Measurements from ENCODE around the gene AXL.
"Not testable (repeated sequence)": the region's sequence is repeated elsewhere in the genome, so short reads cannot be mapped to it uniquely, and the experiment has no call there.

Gene AXL

DNA sequence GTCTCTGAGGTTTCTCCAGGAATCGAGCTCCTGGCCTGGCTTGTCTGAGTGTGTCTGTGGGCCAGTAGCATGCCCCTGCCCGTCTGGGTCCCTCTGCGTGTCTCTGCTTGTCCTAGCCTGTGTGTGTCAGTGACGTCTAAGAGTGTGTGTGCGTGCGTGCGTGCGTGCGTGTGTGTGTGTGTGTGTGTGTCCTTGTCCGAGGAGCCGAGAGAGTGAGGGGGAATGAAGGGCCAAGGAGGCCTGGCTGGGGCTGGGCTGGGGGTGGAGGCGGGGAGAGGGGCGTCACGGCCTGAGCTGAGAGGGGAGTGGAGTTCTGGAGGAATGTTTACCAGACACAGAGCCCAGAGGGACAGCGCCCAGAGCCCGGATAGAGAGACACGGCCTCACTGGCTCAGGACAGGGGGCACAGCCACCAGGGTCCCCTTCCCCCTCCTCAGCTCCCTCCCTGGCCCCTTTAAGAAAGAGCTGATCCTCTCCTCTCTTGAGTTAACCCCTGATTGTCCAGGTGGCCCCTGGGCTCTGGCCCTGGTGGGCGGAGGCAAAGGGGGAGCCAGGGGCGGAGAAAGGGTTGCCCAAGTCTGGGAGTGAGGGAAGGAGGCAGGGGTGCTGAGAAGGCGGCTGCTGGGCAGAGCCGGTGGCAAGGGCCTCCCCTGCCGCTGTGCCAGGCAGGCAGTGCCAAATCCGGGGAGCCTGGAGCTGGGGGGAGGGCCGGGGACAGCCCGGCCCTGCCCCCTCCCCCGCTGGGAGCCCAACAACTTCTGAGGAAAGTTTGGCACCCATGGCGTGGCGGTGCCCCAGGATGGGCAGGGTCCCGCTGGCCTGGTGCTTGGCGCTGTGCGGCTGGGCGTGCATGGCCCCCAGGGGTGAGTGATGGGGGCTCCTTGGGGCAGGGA is at the start of gene AXL:
Gene AXL, plus strand, starts transcription at position 609 of the 893 bp plus-strand sequence. Its CDS starts 170 bp downstream, at position 779.
- DNase-seq, result no peak

DNA sequence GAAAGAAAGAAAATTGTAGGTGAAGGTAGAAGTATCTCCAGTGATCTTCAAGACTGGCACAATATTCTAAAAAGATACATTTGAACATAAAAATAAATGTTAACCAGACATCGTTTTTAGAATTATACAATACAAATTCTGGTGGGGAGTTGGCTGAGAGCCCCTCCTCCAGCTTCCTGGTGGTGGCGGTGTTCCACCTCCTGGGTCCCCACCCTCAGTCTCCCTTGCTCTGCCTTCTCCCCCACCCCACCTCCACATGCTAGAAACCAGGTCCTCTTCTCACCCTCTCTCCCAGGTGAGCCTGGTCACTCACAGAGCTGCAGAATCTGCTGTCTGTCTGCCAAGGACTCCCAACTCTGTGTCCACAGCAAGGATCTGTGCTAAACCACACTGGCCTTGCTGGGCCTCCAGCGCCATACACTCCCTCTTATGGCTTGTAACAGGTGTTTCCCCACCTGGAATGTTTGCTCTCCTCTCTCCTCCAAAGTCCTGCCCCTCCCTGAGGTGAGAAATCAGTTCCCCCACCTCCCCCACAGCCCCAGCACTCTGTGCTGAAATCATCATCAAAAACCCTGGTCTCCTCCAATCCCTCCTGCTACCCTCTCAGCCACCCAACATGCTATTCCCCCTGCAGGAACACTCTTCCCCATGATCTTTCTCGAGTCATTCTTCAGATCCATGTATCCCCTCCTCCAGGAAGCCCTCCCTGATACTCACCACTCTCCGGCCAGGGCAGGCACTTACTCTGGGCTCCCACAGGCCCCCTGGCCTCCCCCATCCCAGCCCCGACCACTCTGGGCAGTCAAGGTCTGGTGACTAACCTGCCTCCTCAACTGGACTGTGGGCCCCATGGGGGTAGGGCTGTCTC is 46.5 kb upstream of the AXL start:
- DNase-seq, result no peak

DNA sequence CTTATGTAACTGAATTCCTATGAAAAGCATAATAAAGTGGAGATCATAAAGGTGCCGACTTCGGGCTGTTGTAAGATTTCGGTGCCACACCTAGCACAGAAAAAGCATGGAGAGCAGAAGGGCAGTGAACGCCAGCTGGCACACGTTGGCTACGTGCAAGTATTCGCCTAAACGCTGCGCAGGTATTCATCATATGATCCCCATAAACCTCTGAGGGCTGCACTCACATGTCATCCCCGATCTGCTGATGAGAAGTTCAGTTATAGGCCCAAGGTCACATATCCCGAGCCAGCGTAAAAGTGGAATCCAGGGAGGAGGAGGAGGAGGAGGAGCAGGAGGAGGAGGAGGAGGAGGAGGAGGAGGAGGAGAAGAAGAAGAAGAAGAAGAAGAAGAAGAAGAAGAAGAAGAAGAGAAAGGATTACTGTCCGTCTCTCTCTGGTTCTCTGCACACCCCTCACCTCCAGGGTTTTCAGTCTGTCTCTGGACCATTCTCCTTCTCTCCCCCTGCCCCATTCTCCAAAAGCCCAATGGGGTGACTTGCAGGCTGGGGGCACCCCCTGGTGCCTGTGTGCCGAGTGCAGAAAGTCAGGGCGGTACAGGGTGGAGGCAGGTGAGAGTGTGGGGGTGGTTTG is 44.6 kb upstream of the AXL start:
- no peak for DNase-seq

DNA sequence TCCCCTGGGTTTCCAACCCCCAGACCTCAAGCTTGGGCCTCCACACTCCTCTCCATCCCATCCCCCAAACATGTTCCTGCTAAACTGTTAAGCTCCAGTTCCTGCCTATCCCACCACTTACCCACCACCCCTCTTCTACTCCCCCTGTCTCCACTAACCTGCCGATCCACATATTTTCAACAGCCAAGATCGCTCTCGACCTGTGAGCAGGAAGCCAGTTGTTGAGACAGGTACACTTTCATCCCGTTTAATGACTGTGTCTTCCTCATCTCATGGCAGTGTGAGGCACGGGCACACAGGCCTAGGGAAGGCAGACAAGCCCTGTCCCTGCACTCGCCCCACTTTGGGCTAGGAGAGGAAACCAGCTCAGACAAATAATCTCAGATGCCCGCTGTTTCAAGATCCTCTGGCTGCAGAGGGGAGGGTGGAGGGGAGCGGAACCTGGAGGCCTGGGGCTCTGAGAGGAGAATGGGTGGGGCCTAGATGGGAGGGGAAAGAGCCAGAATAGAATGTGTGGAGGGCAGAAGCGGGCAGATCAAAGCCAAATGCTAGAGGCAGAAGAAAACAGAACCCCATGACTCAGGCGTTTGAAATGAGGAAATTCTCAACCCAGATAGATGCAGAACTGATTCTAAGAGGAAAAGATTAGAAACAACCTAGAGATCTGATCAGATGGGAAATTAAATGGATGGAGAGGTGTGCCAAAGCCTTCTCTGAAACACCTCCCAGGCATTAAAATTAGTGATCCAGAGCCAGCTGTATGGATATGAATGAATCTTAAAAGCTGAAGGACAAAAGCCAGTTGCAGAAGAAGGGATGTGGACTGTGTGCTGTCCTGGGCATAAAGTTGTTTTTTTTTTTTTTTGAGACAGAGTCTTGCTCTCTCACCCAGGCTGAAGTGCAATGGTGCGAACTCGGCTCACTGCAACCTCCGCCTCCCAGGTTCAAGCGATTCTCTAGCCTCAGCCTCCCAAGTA is 42.9 kb upstream of the AXL start:
- DNase-seq, result peak; percentile 65 to 75

- not testable (repeated sequence) for DNase-seq
These were observed 38.9 kb upstream of the AXL start for GRCh38 chr19:41180173-41180572.

GRCh38 chr19:41186971-41187883 is 31.8 kb upstream of the AXL start:
- DNase-seq, result no peak

GRCh38 chr19:41187884-41188279 is 31.1 kb upstream of the AXL start:
- no peak for DNase-seq

DNA sequence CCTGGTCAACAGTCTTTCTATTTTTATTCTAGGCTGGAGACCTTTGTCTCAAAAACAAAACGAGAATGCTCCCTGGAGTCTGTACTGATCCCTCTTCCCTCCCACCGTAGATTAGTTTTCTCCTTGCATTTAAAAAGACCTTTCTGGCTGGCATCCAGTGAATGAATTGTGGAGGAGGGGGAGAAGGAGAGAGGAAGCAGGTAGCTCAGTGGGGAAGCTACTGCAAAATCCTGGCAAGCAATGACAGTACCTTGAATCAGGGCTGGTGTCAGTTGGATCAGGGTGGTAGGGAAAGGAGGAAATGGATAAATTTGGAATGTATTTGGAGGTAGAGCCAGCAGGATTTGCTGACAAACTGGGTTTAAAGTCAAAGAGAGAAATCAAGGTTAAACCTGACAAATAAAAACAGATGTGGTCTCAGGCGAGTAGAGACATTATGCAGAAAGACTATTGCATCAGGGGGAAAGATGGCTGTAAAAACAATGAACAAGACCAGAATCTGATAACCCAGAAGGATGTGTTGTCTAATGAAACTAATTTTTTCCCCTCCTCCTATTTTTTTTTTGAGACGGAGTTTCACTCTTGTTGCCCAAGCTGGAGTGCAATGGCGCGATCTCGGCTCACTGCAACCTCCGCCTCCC is 29.5 kb upstream of the AXL start:
- DNase-seq, result no peak

DNA sequence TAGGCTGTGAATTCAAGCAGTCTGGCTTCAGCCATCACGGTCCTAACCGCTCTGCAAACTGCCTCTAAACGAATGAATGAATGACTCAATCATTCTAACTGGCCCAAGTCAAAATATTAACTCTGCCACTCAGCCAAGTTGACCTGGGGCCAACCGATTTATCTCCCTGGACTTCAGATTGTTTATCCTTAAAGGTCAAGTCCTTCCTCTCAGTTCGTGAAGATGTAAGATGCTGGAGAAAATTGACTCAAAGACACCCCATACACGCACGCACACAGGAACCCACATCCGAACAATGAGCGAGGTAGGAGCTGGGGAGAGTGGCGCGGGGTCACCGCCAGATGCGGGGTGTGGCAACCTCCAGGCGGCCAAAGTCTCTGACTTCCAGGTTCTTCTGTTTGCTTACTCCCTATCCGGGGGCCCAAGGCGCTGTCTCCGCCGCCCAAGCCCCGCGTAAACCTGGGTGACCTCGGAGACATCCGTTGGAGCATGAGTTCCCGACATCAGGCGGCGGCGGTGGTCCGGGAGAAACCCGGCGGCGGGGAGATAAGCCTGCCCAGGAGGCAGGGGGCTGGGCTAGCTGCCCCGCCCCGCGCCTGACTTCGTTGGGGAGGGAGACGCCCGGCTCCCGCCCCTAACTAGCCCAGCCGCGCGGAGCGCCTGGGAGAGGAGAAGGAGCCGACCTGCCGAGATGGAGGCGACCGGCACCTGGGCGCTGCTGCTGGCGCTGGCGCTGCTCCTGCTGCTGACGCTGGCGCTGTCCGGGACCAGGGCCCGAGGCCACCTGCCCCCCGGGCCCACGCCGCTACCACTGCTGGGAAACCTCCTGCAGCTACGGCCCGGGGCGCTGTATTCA is 26.2 kb upstream of the AXL start, which contains the start of gene CYP2S1:
Gene CYP2S1, plus strand, starts transcription at position 646 of the 856 bp plus-strand sequence. Its CDS starts 46 bp downstream, at position 692.
- DNase-seq, result peak in 1 of 2 experiments; percentile 3

DNA sequence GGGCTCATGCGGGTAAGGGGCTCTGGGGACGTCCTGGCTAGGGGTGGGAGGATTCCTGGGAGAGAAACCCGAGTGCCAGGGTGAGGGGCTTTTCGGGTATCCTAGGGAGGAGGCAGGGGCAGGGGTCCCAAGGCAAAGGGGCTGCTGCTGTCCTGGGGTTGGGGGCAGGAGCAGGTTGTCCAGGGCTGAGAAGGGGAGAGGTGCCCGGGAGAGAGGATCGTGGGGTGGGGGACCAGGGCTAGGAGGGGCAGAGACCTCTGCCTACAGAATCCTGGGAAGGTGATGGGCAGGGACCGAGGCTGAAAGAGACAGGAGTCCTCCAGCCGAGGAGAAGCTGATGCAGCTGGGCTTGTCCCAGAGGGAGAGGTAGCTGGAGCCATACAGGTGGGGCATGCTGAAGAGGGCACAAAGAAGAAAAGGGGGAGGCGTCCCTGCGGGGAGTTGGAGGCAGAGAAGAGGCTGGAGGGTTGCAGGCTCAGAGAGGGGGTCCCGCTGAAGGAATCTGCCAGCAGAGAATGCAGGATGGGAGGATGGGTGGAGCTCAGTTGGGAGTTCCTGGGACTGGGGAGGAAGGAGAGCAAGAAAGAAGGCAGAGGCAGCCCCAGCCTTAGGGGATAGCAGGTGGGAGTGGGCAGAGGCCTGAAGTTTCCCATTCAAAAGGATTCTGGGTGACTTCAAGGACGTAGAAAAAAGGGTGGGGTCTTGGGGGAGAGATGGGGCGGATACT is 25.4 kb upstream of the AXL start:
- no peak for DNase-seq

DNA sequence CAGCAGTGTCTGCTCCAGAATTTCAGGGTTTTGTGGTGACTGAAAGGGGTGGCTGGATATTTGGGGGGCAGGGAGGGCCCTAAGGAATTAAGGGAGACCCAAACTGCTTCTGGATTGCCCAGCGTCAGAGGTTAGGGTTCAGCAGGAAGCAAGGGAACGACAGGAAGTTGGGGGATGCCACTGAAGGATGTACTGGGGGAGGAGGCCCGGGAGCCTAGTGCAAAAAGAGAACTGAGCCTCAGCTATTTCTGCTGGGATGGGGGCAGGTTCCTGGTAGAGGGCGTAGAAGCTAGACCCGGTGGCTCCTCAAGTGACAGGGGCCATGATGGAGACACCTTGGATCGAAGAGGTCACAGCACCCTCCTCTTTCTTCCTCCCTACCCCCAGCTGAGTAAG is 24.9 kb upstream of the AXL start:
- DNase-seq, result peak; percentile 66 to 78

DNA sequence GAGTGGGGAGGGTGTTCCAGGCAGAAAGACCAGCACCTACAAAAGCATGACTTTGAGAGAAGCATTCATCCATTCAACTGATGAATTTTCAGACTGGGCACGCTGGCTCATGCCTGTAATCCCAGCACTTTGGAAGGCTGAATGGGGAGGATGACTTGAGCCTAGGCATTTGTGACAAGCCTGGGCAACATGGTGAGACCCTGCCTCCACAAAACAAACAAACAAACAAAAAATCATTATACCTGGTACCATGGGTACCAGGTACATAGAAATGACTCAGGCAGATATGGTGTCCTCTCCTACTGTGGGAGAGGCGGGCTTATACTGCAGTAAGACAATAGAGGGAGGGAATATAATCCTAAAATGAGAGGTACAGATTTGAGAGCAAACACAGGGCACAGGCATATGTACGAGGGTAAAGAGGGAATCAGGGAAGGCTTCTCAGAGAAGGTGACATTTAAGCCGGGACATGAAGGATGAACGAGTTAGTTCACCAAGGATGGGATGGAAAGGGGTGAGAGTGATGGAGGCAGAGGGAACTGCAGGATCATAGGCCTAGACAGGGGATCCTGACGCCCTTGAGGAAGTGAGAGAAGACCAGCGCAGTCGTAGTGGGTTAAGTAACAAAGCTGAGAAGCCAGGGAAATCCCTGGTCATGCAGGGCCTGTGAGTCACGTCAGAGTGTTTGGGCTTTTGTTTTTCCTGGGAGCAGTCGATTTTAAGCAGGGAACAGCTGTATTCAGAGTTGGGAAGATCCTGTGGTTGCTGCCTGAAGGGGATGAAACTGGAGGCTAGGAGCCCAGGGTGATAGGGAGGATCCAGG is 23.1 kb upstream of the AXL start:
- DNase-seq, result no peak

GRCh38 chr19:41198559-41198958 is 20.5 kb upstream of the AXL start:
- DNase-seq, result no peak

DNA sequence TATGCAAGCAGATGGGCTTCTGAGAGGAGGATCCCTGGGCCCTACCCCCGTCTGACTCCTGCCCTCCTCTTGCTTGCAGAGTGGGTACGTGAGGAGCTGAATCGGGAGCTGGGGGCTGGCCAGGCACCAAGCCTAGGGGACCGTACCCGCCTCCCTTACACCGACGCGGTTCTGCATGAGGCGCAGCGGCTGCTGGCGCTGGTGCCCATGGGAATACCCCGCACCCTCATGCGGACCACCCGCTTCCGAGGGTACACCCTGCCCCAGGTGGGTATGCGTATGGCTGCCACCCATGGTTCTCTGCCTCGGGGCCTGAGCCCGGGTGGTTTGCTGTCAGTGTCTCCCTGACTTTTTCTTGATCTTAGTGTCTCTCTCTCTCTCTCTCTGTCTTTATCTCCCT is 15.7 kb upstream of the AXL start:
- no peak for DNase-seq

DNA sequence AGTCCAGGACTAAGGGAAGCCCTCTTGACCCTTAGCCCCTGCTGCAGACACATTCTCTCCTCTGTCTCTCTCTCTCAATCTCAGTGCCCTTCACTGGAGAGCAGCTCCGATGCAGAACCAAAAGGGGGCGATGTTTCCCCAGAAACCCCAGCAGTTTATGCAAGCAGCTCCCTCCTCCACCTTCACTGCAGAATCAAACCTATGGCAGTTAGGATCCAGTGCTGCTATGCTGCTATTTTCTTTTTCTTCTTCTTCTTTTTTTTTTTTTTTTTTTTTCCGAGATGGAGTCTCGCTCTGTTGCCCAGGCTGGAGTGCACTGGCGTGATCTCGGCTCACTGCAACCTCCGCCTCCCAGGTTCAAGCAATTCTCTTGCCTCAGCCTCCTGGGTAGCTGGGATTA is 14.7 kb upstream of the AXL start:
- peak; percentile 74 to 87 for DNase-seq

- no peak for DNase-seq
These were observed 13.0 kb upstream of the AXL start for GRCh38 chr19:41205995-41206394.

GRCh38 chr19:41206456-41206855 is 12.6 kb upstream of the AXL start:
- no peak for DNase-seq
